GM23248 (cell line): Measurements from ENCODE around the gene SH3TC1. TPM values are rescaled to one million over a fixed set of nuclear protein-coding genes. Genes with fewer than 3 reads are reported as not detected.

Experiments used
- DNase-seq: peaks from one replicate; pipeline ENCODE4 v3.0.0-alpha.2; 2015
- H2AFZ ChIP-seq: fragments of 200-600 bp; sonication (generic); 2 replicates; pipeline ENCODE4 v1.6.1; 2016; ENCODE audit warnings: antibody characterized with exemption
- H3F3A ChIP-seq: fragments of 200-600 bp; sonication (generic); 2 replicates; pipeline ENCODE4 v1.6.1; 2016; ENCODE audit warnings: mild to moderate bottlenecking, antibody characterized with exemption, mixed run types; ENCODE audit not compliant: insufficient read depth
- H3K27ac ChIP-seq: fragments of 200-600 bp; sonication (generic); 2 replicates; pipeline ENCODE4 v1.5.1; 2016; ENCODE audit warnings: mild to moderate bottlenecking
- H3K27me3 ChIP-seq: fragments of 200-600 bp; sonication (generic); replicated peaks from 2 replicates; pipeline ENCODE4 v1.6.1; 2016; ENCODE audit warnings: mild to moderate bottlenecking; ENCODE audit not compliant: insufficient read depth
- H3K36me3 ChIP-seq: fragments of 200-600 bp; sonication (generic); 2 replicates; pipeline ENCODE4 v1.6.1; 2016; ENCODE audit warnings: low read depth, mild to moderate bottlenecking
- H3K4me1 ChIP-seq: fragments of 200-600 bp; sonication (generic); 2 replicates; pipeline ENCODE4 v1.6.1; 2016; ENCODE audit warnings: mild to moderate bottlenecking; ENCODE audit not compliant: insufficient read depth
- H3K4me2 ChIP-seq: fragments of 200-600 bp; sonication (generic); one replicate; pipeline ENCODE4 v1.6.1; 2016; ENCODE audit warnings: mild to moderate bottlenecking; ENCODE audit not compliant: unreplicated experiment
- H3K4me3 ChIP-seq: fragments of 200-600 bp; sonication (generic); 2 replicates; pipeline ENCODE4 v1.5.1; 2016; ENCODE audit warnings: mild to moderate bottlenecking
- H3K79me2 ChIP-seq: fragments of 200-600 bp; sonication (generic); 2 replicates; pipeline ENCODE4 v1.6.1; 2016; ENCODE audit warnings: mild to moderate bottlenecking; ENCODE audit not compliant: insufficient read depth
- H3K9ac ChIP-seq: fragments of 200-600 bp; sonication (generic); 2 replicates; pipeline ENCODE4 v1.6.1; 2016; ENCODE audit warnings: mild to moderate bottlenecking
- H3K9me2 ChIP-seq: fragments of 200-600 bp; sonication (generic); 2 replicates; pipeline ENCODE4 v1.6.1; 2016; ENCODE audit warnings: mixed run types, mild to moderate bottlenecking, moderate library complexity; ENCODE audit not compliant: insufficient read depth
- H3K9me3 ChIP-seq: fragments of 200-600 bp; sonication (generic); one replicate; pipeline ENCODE4 v1.6.1; 2017; ENCODE audit warnings: low read depth
- H4K20me1 ChIP-seq: fragments of 200-600 bp; sonication (generic); 2 replicates; pipeline ENCODE4 v1.6.0; 2016; ENCODE audit not compliant: insufficient read depth
- EZH2 ChIP-seq: fragments of 200-600 bp; sonication (generic); IDR thresholded peaks from 2 replicates; pipeline ENCODE4 v1.6.1; 2018; ENCODE audit warnings: antibody characterized with exemption, mild to moderate bottlenecking; ENCODE audit not compliant: insufficient read depth, poor library complexity, severe bottlenecking
- EZH2phosphoT487 ChIP-seq: fragments of 200-600 bp; sonication (generic); IDR thresholded peaks from 2 replicates; pipeline ENCODE4 v1.6.1; 2018; ENCODE audit warnings: antibody characterized with exemption, moderate library complexity, mild to moderate bottlenecking, low read depth; ENCODE audit not compliant: insufficient read depth
- WGBS, 2 experiments: methylation state at CpG; one replicate each; pipeline ENCODE4 v1.1.6; 2015 to 2017; ENCODE audit warnings: low lambda C conversion rate in 2 of 2, low coverage in 1 of 2; ENCODE audit errors: missing lambda C conversion rate in 2 of 2; 5-methylcytosine and 5-hydroxymethylcytosine counted together
- in situ Hi-C: fragments of 300-500 bp; cut with MboI; formaldehyde crosslinking; loops from 2 replicates; pipeline ENCODE4 v1.15.0; 2020
- polyA plus RNA-seq: library from polyadenylated mRNA; unstranded; fragments of >200 nt; fragmentation: Nextera tagmentation; extraction: Ambion mirVana; gene quantifications from 2 replicates; pipeline ENCODE4 v1.2.1, GENCODE V29; 2016
- total RNA-seq: library from RNA; depleted of rRNA; stranded (reverse); fragments of >200 nt; shearing (Covaris generic); gene quantifications from 2 replicates; pipeline ENCODE4 v1.2.3, GENCODE V29; 2014; rRNA removed

SH3TC1 gene
- 6.5 and 9.9 TPM in 2 replicates for total RNA-seq
- polyA plus RNA-seq: 0.57 and 2.3 TPM in 2 replicates

DNA sequence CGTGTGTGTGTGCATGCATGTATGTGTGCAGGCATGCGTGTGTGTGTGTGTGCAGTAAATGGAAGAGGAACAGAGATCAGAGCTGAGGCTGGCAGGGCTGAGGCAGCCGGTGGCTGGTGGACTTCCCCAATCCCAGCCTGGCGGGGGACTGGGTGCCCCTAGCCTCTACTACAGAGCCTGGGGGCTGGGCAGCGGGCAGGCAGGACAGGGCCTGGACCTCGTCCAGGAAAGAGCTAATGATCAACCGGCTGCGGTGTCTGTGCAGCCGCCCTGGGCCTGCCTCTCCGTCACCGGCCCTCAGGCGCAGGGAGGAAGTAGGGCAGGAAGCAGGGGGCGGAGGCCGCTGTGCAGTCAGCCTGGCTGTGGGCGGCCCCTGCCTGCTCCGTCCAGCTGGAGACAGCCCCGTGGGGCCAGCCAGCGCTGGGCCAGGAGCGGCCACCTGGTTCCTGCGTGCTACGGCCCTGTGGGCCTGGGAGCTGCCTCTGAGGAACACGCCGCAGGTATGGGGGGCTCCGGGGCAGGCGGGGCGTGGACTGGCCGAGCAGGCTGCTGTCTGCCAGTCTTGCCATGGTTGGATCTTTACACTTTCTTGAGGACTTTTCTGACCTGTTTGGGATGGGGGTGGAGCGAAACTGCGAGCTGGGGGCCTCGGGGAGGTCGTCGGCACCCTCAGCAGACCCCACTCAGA lies at the start of gene SH3TC1:
TSS of gene SH3TC1 (plus strand) at position 385 of the 688 bp plus-strand sequence. CDS start 5,905 bp downstream, outside the sequence.
- in situ Hi-C loops: no loop called here
- H3K27me3 ChIP-seq: peaks cover 9% of the 10 kb centered on the region; the same call in 1 of the 2 replicates
- no peaks in the 10 kb centered on the region for H3K9me3 ChIP-seq
- H3K27ac ChIP-seq: no peak within 1 kb of the TSS
- H3K9ac ChIP-seq: peak within 1 kb of the TSS; percentile 77
- H3K36me3 ChIP-seq: no peaks in the 10 kb centered on the region
- H3K79me2 ChIP-seq: no peaks in the 10 kb centered on the region
- peak within 1 kb of the TSS; percentile 68 for H2AFZ ChIP-seq
- WGBS, 2 experiments: 15 to 24% methylated on average over 29 to 32 of the region's 32 CpGs
- H3K4me1 ChIP-seq: peaks cover 8% of the 10 kb centered on the region; the same call in 1 of the 2 replicates
- TF ChIP-seq EZH2 (no peak), EZH2phosphoT487 (no peak)
- peak within 1 kb of the TSS; percentile 51 for H3K4me3 ChIP-seq
- H3F3A ChIP-seq: no peaks in the 10 kb centered on the region
- DNase-seq: peak; percentile 97
- no peaks in the 10 kb centered on the region for H3K9me2 ChIP-seq
- peak within 1 kb of the TSS; percentile 75 for H3K4me2 ChIP-seq
- H4K20me1 ChIP-seq: no peaks in the 10 kb centered on the region

DNA sequence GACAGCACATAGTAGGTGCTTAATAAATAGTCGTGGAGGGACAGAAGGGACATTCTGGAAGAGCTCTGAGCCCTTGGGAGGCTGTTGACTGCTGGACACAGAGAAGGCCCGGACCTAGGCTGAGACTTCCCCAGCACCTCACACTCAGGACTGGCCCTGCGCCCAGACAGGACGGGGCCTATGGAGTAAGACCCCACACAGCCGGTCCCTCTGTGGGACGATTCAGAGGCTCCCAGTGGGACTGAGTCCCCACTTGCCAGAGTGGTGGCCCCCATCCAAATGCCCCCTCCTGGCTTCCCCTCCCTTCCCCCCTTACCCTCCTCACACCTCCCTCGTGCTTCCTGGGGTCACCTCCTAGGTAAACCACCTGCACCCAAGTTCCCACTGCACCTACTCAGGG lies 49.4 kb upstream of the SH3TC1 start:
- Histone ChIP-seq H3K79me2 (no peaks in the 10 kb centered on the region), H3K9ac (no peak overlapping the region), H3F3A (no peaks in the 10 kb centered on the region), H4K20me1 (no peaks in the 10 kb centered on the region), H2AFZ (no peak overlapping the region), H3K27me3 (peaks cover 45% of the 10 kb centered on the region), H3K36me3 (no peaks in the 10 kb centered on the region), H3K4me2 (no peak overlapping the region), H3K27ac (no peak overlapping the region), H3K9me2 (no peaks in the 10 kb centered on the region), H3K4me1 (no peaks in the 10 kb centered on the region), H3K9me3 (no peaks in the 10 kb centered on the region), H3K4me3 (no peak overlapping the region)
- in situ Hi-C loops: no loop called here
- no peak for DNase-seq
- TF ChIP-seq EZH2: no peak
- no peak for TF ChIP-seq EZH2phosphoT487
- WGBS, 2 experiments: 63 to 67% methylated on average over 7 of the region's 7 CpGs

DNA sequence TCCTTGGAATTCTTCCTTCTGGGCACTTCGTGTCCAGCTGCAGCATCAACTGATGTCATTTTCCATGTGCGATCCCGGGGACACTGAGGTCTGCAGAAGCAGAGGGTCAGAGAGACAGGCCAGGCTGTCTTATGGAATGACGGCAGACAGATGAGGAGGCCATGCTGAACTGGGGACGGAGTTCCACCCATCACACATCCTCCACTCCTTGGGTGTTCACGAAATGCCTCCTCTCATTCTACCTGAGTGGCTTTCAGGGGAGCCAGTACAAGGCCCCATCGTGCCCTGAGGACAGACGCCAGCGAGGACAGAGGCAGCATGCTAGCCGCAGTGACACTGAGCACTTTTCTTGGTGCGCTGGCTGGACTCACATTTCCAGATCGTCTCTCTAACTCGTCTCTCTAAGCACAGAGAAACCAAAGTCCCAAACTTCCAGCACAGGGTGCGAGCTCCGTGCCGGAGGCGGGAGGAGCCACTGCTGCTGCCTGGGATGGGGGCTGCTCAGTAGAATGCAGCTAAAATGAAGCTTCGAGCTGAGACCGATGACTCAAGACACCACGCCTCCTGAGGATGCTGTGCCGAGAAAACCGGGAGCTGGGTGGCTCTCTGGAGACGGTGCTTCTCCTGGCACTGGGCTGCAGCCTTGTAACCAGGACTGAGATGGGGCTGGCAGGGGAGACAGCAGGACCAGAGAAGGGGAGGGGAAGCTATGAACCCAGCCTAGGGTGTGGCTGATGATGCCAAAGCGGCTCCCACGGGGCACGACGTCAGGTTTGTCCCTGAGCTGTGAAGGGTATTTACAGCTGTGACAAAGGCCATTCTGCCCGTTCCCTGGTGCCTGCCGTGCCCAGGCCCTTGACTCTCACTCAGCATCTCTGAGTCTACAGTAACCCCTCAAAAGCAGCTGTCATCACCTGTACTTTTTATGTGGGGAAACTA lies 48.7 kb upstream of the SH3TC1 start:
- 34 to 38% methylated on average over 29 of the region's 29 CpGs for WGBS, 2 experiments
- DNase-seq: peak; percentile 53
- Histone ChIP-seq H4K20me1 (no peaks in the 10 kb centered on the region), H3K36me3 (no peaks in the 10 kb centered on the region), H2AFZ (no peak overlapping the region), H3F3A (no peaks in the 10 kb centered on the region), H3K4me2 (no peak overlapping the region), H3K9me3 (no peaks in the 10 kb centered on the region), H3K9me2 (no peaks in the 10 kb centered on the region), H3K27ac (no peak overlapping the region), H3K4me3 (no peak overlapping the region), H3K27me3 (peaks cover 37% of the 10 kb centered on the region), H3K79me2 (no peaks in the 10 kb centered on the region), H3K4me1 (no peaks in the 10 kb centered on the region), H3K9ac (no peak overlapping the region)
- in situ Hi-C loops: no loop called here
- TF ChIP-seq EZH2phosphoT487: no peak
- TF ChIP-seq EZH2: no peak

DNA sequence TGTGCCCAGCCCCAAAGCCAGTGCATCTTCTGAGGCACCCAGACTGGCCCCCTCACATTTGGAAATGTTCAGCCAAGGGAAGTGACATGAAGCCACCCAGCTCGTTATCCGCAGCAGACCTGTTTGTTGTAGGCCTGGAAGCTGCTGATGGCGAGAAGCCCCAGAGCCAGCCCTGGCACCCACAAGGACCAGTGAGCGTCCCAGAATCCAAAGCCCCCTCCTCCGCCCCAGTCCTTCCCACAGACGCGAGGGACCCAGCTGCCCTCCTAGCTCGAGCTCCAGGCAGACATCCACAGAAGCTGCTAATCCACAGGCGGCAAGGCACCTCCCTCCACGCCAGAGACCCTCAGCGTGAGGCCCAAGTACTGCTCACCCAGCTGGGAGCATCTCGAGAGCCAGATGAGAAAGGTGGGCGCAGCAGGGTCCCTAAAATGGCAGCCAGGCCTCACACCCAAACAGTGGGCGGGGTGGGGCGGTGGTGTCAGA lies 47.9 kb upstream of the SH3TC1 start:
- DNase-seq: no peak
- Histone ChIP-seq H3K79me2 (no peaks in the 10 kb centered on the region), H3K36me3 (no peaks in the 10 kb centered on the region), H3K27me3 (peaks cover 30% of the 10 kb centered on the region), H3F3A (no peaks in the 10 kb centered on the region), H2AFZ (no peak overlapping the region), H3K4me2 (no peak overlapping the region), H3K9ac (no peak overlapping the region), H3K4me3 (no peak overlapping the region), H3K9me3 (no peaks in the 10 kb centered on the region), H4K20me1 (no peaks in the 10 kb centered on the region), H3K4me1 (no peaks in the 10 kb centered on the region), H3K27ac (no peak overlapping the region), H3K9me2 (no peaks in the 10 kb centered on the region)
- in situ Hi-C loops: no loop called here
- WGBS, 2 experiments: 58 to 59% methylated on average over 15 of the region's 15 CpGs
- TF ChIP-seq EZH2phosphoT487: no peak
